HS-5 (cell line): ENCODE data around the gene LMTK2.

Experiments
- DNase-seq: peaks from one replicate; pipeline ENCODE4 v3.0.0-alpha.2; 2012; ENCODE audit warnings: low read depth

The LMTK2 gene

GRCh38 chr7:98203261-98203963, 96.8 kb downstream of the LMTK2 start:
- no peak for DNase-seq

- no peak for DNase-seq
Observed at GRCh38 chr7:98203964-98204605, 97.4 kb downstream of the LMTK2 start.

- DNase-seq, result no peak
Observed at GRCh38 chr7:98204670-98205069, 98.0 kb downstream of the LMTK2 start.

GRCh38 chr7:98205162-98205845, 98.6 kb downstream of the LMTK2 start:
- no peak for DNase-seq

GRCh38 chr7:98206451-98207330, 100.0 kb downstream of the LMTK2 start:
- no peak for DNase-seq

GRCh38 chr7:98209166-98209920, 102.7 kb downstream of the LMTK2 start:
- no peak for DNase-seq

GRCh38 chr7:98210513-98211220, 104.0 kb downstream of the LMTK2 start:
- no peak for DNase-seq

- DNase-seq, result no peak
Observed at GRCh38 chr7:98211221-98211675, 104.6 kb downstream of the LMTK2 start, which contains the start of gene BHLHA15. BHLHA15 (plus strand) TSS chr7:98211439; CDS start chr7:98212310, 871 bp downstream.

GRCh38 chr7:98211676-98212531, 105.2 kb downstream of the LMTK2 start:
- DNase-seq, result no peak

- no peak for DNase-seq
Observed at GRCh38 chr7:98212532-98213041, 105.9 kb downstream of the LMTK2 start.

GRCh38 chr7:98213296-98213887, 106.7 kb downstream of the LMTK2 start:
- no peak for DNase-seq

GRCh38 chr7:98213888-98214810, 107.5 kb downstream of the LMTK2 start:
- no peak for DNase-seq

- no peak for DNase-seq
Observed at GRCh38 chr7:98214811-98215321, 108.2 kb downstream of the LMTK2 start.

GRCh38 chr7:98215561-98216495, 109.2 kb downstream of the LMTK2 start:
- no peak for DNase-seq

GRCh38 chr7:98216941-98217622, 110.4 kb downstream of the LMTK2 start:
- no peak for DNase-seq
